Raji (cell line): ENCODE measurements around the gene SLC6A13.

Experiments used
- POLR2A ChIP-seq: IDR thresholded peaks from 2 replicates; pipeline ENCODE4 v1.6.1; 2011; ENCODE audit warnings: low read depth, low read length, control low read depth; ENCODE audit not compliant: insufficient read depth

Gene SLC6A13

DNA sequence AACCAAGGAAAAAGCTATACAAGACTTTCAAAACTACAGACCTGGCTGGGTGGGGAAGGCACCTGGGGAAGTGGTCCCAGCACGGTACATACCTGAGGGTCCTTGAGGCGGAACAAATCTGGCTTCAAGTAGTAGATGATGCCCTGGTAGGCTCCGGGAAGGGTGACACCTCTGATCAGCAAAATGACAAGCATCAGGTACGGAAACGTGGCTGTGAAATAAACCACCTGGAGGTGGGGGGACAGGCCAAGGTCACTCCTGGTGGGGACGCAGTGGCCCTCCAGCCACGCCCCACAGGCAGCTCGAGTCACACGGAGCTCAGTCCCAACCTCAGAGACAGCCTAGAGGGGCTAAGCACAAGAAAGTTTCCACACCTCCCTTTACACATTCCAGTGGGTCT, 63.9 kb downstream of the SLC6A13 start:
- TF ChIP-seq POLR2A, result no peak

DNA sequence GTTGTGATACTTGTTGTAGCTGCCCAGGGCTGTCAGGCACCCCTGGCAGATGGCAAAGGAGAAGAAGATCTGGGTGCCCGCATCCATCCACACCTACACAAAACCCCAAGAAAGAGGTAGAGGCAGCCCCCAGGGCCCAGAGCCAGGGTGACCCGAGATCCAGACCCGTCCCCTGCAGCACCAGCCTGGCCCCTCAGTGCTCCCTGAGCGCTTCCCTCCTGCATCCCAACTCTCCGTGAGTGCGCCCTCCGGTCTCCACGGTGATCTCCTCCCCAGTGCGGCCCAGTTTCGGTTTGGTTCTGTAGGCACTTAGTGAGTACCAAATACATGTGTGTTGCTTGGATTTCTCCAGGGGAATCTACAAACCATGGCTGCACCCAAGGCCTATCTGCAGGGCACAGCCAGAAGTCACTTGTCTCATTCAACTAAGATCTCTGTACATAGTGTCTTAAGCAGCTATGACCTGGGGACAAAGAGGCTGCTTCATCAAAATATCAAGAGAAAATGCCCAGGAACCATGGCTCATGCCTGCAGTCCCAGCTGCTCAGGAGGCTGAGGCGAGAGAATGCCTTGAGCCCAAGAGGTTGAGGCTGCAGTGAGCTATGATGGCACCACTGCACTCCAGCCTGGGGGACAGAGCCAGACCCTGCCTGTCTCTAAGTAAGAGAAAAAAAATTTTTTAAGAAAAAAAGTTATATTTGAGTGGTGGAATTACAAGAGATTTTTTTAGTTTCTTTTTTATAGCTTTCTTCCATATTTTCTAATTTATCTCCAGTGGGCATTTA, 64.5 kb downstream of the SLC6A13 start:
- no peak for TF ChIP-seq POLR2A

DNA sequence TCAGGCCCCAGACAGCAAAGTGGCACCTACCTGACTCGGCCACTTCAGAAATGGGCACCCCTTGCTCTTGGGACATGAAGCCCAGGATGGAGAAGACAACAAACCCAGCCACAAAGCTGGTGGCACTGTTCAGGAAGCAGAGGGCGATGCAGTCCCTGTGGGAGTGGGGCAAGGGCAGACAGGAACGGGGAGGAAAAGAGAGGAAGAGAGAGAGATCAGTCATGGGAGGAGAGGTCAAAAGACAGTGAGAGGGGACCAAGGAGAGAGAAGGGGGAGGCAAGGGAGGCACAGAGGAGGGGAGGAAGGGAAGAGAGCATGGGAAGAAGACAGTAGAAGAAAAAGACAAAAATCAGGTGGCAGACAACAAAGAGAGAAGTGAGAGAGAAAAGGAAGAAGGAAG, 65.3 kb downstream of the SLC6A13 start:
- no peak for TF ChIP-seq POLR2A

DNA sequence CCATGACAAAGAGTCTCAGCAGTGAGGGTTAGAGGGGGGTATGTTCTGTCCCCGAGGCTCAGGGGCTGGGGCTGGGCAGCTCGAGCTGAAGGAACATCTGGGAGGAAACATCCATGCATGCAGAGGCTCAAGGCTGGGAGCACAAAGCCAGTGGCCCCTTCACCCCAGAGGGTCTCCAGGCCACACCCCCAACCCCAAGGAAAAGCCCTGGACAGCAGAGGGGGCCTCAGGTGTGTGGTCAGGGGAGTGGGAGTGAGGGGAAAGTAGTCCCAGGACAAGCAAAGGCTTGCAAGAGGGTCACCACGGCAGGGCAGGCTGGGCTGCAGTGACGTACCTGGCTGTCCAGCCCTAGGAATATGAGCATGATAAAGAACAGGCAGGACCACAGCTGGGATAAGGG, 66.2 kb downstream of the SLC6A13 start:
- no peak for TF ChIP-seq POLR2A

DNA sequence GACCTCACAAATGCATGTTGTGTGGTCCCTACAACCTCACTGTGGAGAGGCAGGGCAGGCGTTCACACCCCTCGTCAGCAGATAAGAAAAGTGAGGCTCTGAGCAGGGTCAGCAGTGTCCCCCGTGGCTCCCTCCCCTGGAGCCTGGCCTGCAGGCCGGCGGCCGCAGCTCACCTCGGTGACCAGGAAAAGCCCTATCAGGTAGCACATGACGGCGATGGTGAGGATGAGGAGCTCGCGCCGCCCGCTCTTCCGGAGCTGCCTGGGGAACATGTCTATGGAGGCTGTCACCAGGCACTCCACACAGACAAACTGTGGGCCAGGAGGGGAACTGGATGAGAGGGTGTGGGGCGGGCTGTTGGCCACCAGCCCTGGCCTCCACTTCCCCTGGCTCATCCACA, 66.7 kb downstream of the SLC6A13 start:
- TF ChIP-seq POLR2A, result no peak

DNA sequence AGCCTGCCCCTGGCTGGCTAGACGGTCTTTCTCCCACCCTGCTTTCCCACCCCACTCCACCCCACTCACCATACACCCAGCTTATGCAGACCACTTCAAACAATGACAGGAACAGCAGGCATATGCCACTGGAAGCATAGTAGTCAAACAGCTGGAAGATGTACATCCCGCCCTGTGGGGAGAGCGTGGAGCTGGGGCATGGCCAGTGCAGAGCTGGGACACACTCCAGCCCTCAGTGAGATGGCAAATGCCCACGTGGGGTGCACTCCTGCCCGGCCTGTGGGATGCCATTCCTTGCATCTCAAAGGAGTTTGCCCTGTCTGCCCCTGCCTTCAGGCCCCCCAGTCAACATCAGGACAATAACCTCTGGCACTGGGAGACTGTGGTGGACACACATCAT, 67.5 kb downstream of the SLC6A13 start:
- TF ChIP-seq POLR2A, result no peak

DNA sequence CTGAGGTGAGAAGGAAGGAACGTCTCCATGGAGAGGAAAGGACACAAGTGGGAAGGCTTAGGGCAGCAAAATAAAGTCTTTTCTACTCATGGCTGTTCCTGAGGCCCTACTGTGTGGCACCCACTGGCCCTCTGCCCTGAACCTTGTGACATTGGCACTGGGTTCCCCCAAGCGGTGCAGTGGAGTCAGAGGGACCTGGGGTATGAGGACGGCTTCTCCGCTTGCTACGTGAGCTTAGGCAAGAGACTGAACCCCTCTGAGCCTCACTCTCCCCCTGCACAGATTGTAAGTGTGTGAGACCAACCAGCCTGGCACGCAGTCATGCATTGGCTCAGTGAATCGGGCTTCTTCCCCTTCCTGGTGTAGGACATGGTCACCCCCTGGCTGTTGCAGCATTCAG, 68.4 kb downstream of the SLC6A13 start:
- TF ChIP-seq POLR2A, result no peak

DNA sequence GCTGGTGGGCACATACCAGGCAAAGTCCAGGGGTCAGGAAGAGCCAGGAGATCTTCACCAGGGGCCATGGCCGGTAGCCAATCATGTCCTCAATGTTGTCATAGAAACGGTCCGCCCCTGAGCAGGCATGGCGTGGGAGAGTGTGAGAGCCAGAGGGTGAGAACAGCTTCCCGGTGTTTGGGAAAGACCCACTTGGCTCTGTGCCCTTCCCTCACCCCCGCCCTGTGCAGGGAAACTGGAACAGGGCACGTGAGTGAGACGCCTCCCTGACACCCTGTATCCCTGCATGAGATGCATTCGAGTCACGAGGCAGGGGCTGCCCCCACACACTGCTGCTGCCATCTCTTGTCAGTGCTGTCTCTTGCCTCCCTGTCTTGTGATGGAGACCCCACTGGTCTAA, 69.4 kb downstream of the SLC6A13 start:
- no peak for TF ChIP-seq POLR2A

DNA sequence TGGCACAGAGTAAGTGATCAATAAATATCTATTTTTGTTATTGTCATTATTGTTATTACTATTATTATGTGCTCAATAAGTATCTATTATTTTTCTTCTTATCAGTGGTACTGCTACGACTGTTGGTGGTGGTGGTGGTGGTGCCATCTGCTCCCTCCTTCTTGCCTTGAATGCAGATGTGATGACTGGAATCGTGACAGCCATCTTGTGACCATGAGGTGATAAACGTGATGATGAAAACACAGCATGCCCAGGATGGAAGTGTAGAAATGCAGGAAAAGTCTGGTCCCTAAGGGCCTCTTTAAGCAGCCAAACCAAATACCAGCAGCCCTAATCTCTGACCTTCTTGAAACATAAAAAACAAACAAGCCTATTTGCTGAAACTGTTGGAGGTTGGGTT, 71.1 kb downstream of the SLC6A13 start:
- TF ChIP-seq POLR2A, result no peak

DNA sequence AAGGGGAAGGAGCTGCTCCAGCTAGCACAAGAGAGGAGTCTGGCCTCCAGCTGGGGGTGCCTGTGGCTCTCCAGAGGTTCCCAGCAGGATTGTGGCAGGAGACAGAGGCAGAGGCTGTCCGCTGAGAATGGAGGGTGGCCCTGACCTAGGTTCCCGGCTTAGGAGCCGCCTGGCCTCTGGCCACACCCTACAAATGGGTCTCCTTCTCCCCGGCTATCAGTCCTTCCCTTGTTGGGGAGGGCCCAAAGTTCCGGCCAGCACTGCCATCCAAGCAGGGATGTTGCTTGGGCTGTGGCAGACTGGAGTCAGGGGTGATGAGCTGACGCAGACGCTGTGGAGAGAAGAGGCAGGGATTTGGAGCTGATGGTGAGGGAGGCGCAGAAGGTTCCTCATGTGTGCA, 71.8 kb downstream of the SLC6A13 start:
- no peak for TF ChIP-seq POLR2A

DNA sequence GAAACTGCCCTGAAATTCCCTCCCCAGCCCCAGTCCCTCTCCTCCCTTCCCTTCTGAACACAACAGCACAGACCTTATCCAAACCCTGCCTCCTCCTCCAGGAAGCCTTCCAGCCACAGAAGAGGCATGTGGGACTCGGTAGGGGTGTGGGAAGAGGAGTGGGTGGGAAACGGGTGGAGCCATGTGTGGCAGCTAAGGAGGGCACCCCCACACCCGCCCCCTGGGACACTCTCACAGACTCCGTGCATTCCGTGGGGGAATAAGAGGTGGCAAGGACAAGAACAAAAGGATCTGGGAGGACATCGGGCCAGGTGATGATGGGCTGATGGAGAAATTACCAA, 73.0 kb downstream of the SLC6A13 start:
- no peak for TF ChIP-seq POLR2A

DNA sequence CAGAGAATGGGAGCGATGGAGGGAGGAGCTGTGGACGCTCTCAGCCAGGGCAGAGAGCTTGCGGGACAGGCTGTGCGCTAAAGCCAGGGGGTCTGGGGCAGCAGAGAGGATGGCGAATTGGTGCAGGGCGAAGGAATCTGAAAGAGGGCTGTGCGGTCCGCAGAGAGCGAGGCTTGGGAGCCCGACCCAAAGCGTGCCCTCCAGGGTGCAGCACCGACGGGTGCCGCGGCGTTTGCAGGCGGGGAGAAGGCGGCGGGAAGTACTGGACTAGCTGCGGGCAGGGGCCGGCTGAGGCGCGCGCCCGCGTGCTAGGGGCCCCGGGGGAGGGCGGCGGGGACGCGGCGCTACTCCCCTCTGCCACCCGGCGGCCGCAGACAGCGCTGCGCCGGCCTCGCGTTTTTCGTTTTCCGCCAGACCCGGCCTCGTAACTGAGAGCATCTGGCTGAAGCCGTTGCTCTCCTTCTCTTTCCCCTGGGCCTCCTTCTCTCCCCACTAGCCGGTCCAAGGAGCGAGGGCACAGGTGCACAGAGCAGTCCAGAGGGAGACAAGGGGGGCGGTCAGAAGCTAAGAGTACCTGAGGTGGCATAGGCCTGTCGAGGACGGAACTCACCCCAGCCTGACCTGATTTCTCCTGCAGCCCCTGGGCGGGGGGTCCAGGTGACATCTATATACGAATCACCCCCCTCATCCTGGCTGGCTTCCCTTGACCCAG, 73.6 kb downstream of the SLC6A13 start:
- TF ChIP-seq POLR2A, result no peak

DNA sequence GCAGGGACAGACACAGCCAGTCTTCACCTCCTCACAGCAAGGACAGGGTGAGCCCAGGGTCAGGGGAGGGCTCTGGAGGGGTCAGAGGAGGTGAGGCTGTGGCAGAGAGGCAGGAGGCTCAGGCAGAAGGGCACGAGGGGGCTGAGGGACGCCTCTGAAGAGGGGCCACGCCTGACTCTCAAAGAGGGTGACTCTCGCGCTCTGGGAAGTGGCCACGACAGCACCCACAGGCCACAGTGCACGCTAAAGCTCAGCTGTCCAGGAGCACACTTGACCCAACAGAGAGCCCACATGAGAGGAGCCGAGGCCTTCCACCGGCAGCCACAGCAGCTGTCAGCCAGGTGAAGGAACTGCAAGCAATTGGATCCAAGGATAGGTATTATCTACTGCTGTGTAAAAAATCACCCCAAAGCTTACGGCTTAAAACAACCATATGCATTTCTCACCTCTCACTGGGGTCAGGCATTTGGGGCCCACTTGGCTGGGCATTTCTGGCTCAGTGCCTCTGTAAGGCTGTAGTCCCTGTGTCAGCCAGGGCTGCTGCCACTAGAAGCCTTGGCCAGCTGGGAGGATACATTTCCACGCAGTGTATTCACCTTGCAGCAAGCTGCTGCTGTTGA, 76.5 kb downstream of the SLC6A13 start:
- TF ChIP-seq POLR2A, result no peak

DNA sequence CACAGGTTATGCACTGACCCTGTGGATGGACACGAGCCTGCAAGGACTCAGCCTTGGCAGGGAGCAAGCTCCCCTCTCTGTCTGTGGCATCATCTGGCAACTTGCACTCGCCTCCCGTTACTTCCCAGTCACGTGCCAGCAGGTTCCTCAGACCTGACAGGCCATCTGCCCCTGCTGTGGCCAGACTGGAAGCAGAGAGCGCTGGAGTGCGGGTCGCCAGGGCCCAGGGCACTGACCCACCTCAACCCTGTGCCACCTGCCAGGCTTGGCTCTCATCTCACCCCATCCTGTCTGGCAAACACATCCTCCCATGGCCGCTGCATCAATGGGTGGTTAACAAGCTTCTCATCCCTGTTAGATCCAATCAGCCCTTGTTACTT, 77.1 kb downstream of the SLC6A13 start:
- no peak for TF ChIP-seq POLR2A

DNA sequence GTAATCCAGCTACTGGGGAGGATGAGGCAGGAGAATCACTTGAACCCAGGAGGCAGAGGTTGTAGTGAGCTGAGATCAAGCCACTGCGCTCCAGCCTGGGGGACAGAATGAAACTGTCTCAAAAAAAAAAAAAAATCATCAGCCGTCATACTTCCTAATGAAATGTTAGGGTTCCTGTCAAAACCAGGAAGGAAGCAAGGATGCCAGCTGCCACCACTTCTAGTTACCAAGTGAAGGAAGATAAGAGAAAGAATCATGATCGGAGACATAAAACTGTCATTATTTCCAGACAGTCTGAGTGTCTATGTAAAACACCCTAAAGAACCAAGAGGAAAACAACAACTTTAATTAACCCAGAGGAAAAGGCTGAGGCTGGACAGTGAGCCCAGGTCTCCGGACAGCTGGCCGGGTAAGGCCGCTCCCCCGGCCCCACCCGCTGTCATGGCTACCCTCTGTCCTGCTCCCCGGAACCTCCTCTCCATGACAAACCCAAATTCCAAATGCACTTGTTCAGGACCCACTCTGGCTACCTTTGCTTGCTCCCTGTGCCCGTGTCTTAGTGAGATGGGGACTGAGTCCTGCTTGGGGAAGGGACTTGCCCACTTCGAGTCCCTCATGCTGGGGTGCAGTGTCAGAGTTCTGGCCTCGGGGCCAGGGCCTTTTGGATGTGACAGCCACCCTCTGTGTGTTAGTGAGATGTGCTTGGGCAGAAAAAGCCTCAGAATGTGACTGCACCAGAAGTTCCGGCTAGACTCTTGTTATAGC, 77.6 kb downstream of the SLC6A13 start:
- no peak for TF ChIP-seq POLR2A
